GM11168 (cell line): ENCODE data around the gene DYNC1LI1.

Source experiments
- in situ Hi-C: fragments of 300-500 bp; cut with MboI; formaldehyde crosslinking; loops from one replicate; pipeline ENCODE4 v1.12.0; 2022; ENCODE audit warnings: low sequenced_read_pairs; ENCODE audit not compliant: unreplicated experiment

DYNC1LI1 gene

DNA sequence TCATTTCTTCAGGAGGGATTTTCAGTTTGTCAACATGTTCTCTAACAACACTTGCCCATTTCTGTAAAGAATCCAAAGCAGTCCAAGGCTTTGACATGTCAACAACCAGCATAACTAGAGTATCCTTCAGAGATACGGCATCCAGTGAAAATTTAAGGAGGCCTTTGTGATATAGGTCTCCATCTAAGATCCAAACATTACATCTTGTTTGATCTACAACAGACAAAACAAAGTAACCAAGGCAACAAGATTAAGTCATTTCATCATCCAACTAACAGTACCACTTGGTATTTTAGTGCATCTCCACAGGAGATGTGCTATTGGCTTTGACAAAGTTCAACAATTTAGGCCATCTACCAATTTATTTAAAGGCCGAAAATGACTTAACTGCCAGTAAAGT, 25.8 kb downstream of the DYNC1LI1 start:
- in situ Hi-C loops = no loop called here

DNA sequence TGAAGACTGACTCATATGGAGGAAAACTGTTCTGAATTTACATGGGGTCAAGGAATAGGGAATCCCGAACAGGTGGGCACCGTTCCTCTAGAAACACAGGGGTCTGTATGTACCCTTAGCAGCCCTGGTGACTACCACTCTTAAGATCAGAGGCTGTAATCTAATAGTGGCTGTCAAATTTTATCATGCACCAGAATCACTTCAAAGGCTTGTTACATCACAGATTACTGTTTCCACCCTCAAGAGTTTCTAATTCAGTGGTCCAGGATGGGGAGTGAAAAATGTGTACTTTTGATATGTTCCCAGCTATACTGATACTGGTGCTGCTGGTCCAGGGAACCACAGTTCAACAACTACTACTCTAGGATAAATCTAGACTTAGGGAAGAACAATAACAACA, 27.9 kb downstream of the DYNC1LI1 start:
- in situ Hi-C loops = no loop called here

DNA sequence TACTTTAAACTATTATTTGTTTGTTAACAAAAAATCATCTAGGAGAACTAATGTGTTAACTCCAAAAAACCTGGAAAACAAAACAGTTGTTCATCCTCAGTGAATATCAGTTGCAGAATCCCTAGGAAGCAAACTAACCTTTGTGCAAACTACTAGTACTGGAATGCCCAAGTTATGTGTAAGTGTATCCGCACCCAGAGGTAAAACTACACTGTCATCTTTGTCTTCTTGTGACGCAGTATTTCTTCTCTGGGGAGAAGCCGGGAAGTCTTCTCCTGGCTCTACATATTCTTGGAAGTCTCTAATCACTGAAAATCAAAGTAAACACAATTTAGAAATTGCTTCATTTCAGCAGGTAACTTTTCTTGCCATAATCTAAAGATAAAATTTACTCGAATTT, 29.8 kb downstream of the DYNC1LI1 start:
- in situ Hi-C loops = no loop called here

DNA sequence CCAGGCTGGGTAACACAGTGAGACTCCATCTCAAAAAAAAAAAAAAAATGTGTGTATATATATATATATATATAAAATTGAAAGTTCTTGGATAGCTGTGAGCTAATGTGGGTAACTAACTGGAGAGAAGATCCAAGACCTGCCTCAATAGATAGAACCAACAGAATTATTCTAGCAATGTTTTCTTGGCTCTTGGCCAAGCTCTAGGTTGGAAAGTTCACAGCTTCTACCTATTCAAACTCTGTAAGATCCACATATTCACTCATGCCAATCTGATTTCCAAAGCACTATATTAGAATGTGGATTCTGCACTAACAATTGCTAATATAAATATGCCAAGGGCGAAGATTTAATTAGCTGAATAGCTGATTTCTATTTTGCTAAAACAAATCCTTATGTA, 38.2 kb downstream of the DYNC1LI1 start:
- in situ Hi-C loops = no loop called here

DNA sequence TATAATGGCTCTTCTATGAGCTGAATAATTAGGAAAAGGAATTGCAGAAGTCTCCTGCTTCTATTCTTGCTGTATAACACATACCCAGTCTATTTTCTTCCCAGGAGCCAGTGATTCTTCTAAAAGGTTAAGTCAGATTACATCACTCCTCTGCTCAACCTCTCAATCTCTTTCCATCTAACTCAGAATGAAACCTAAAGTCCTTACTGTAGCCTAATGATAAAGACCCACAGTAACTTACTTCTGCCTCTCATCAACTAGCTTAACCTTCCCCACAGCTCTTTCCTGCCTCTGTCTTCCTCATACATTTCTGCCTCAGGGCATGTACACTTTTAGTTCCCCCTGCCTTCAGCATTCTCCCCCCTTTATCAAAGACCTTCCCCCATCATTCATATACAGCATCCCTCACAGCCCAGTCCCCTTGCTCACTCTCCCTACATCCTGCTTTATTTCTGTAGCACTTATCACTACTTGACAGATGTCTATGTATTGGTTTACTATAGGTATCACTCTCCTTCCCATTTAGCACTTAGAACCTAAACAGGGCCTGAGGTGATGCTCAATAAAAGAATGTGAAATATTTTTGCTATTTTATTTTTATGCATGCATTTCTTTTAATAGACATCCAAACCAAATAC, 39.5 kb downstream of the DYNC1LI1 start:
- in situ Hi-C loops = no loop called here

DNA sequence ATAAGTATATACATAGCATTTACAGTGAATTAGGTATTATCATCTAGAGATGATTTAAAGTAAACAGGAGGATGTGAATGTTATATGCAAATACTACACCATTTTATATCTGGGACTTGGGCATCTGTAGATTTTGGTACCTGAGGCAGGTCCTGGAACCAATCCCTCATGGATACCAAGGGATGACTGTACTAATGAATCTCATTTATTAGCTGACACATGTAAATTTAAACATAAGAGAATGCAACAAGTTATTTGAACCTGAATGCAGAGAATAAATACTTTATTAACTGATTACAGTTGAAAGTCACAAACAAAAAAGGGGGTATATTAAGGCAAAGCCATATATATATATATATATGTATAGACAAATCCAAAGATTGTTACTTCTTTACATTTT, 44.9 kb downstream of the DYNC1LI1 start:
- in situ Hi-C loops = no loop called here

DNA sequence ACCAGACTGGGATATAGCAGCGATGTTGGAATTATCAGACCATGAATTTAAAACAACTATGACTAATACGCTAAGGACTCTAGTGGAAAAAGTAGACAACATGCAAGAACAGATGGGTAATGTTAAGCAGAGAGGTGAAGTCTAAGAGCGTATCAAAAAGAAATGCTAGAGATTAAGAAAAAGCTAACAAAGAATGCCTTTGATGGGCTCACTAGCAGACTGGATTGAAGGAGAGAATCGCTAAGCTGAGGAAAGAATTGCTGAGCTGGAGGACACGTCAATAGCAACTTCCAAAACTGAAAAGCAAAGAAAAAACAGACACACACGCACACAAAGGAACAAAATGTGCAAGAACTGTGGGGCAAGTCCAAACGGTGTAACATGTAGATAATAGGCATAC, 48.0 kb downstream of the DYNC1LI1 start:
- in situ Hi-C loops = loop anchor here (25.0 kb wide), 1 partner anchor 365 kb away; no protein-coding TSS in a partner anchor

DNA sequence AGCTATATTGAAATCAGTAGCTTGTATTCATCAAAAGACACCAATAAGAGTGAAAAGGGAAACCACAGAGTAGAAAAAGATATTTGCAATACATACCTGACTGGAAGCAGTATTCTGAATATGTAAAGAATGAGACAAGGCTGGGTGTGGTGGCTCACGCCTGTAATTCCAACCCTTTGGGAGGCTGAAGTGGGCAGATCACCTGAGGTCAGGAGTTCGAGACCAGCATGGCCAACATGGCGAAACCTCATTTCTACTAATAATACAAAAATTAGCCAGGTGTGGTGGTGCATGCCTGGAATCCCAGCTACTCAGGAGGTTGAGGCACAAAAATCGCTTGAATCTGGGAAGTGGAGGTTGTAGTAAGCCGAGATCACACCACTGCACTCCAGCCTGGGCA, 51.7 kb downstream of the DYNC1LI1 start:
- in situ Hi-C loops = loop anchor here (25.0 kb wide), 1 partner anchor 368 kb away; no protein-coding TSS in a partner anchor

DNA sequence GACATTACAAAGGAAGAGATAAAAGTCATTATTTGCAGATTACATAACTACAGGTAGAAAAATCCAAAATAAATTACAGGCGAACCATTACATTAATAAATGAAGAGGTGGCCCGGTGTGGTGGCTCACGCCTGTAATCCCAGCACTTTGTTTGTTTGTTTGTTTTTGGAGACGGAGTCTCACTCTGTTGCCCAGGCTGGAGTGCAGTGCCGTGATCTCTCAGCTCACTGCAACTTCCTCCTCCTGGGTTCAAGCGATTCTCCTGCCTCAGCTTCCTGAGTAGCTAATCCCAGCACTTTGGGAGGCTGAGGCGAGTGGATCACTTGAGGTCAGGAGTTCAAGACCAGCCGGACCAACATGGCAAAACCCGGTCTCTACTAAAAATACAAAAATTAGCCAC, 53.9 kb downstream of the DYNC1LI1 start:
- in situ Hi-C loops = loop anchor here (25.0 kb wide), 1 partner anchor 371 kb away; no protein-coding TSS in a partner anchor

DNA sequence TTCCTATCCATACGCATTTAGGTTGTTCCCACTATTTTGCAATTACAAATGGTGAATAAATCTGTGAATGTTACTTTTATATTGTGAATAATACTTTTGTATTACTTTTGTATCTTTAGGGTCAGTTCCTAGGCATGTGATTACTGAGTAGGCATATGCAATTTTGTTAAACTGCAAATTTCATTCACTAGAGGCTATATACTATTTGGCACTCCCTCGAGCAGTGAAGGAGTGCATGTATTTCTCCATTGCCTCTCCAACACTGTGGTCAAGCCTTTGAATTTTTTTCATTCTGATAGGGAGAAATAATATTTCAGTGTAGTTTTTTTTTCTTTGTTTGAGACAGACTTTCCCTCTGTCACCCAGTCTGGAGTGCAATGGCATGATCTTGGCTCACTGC, 59.7 kb downstream of the DYNC1LI1 start:
- in situ Hi-C loops = loop anchor here (25.0 kb wide), 1 partner anchor 376 kb away; no protein-coding TSS in a partner anchor

DNA sequence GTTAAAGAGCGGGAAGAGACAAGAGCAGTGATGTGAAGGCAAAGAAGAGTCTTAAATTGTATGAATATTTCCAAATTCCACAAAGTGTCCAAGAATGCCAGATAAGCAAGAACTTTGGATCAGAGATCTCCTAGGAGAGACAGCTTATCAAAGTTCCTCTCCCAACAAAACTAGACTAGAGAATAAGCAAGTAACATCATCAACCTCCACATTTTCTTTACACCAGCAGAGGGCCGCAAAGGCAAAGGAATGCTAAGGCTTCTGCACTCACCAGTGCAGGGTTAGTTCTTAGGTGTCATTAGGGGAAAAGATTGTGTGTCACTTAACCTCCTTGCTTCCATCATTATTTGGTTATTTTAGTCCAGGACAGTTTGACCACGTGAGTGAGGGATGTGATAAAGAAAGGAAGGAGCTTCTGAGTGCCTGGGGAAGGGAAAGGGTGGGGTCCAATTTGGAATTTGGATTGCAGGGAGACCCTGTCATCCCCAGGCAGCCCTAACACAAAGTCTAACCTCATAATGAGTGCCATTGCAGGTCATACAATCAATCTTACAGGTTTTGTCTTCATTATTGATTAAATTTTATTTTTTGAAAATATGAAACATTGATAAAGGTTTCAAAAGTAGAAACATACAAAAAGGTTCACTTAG, 60.5 kb downstream of the DYNC1LI1 start:
- in situ Hi-C loops = loop anchor here (25.0 kb wide), 1 partner anchor 377 kb away; no protein-coding TSS in a partner anchor

DNA sequence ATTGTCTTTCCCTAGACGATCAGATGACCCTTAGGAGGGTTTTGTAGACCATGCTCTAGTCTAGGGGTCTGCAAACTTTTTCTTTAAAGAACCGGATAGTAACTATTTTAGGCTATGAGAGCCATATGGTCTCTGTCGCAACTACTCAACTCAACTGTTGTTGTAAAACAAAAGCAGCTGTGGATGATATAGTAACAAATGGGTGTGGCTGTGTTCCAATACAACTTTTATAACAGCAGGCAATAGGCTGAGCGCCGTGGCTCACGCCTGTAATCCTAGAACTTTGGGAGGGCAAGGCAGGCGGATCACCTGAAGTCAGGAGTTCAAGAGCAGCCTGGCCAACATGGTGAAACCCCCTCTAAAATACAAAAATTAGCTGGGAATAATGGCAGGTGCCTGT, 61.9 kb downstream of the DYNC1LI1 start:
- in situ Hi-C loops = loop anchor here (5.0 to 25.0 kb wide), 2 partner anchors 154 to 379 kb away; no protein-coding TSS in a partner anchor

DNA sequence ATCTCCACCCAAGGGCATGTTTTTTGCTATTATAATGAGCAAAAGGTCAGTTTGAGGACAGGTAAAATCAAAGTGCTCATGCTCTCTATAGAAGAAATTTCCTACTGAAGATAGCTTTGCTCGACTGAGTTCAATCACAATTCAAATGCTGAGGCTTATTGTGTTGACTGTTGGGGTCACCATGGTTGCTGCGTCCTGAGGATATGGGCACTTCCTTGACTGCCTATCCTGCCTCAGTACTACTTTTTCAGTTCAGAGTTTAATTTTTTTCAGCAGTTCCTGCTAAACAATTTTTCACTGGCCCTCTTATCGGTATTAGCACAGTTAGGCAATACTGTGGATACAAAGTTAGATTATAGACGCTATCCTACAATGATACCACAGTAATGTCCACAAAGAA, 64.2 kb downstream of the DYNC1LI1 start:
- in situ Hi-C loops = loop anchor here (5.0 to 25.0 kb wide), 2 partner anchors 156 to 381 kb away; no protein-coding TSS in a partner anchor

DNA sequence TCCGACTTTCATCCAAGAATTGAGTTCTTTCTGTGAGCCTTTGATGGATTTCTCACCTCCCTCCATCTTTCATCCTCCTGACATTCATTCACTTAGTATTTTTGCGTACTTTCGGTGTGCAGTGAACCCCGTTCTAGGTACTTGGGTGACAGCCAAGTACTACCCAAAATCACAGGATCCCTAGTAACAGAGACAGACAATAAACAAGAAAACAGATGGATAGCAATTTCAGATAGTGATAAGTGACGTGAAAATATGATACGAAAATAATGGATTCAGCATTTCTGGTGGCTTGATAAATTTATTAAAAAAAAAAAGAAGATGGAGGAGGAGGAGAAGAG, 67.7 kb downstream of the DYNC1LI1 start:
- in situ Hi-C loops = loop anchor here (25.0 kb wide), 1 partner anchor 384 kb away; no protein-coding TSS in a partner anchor

DNA sequence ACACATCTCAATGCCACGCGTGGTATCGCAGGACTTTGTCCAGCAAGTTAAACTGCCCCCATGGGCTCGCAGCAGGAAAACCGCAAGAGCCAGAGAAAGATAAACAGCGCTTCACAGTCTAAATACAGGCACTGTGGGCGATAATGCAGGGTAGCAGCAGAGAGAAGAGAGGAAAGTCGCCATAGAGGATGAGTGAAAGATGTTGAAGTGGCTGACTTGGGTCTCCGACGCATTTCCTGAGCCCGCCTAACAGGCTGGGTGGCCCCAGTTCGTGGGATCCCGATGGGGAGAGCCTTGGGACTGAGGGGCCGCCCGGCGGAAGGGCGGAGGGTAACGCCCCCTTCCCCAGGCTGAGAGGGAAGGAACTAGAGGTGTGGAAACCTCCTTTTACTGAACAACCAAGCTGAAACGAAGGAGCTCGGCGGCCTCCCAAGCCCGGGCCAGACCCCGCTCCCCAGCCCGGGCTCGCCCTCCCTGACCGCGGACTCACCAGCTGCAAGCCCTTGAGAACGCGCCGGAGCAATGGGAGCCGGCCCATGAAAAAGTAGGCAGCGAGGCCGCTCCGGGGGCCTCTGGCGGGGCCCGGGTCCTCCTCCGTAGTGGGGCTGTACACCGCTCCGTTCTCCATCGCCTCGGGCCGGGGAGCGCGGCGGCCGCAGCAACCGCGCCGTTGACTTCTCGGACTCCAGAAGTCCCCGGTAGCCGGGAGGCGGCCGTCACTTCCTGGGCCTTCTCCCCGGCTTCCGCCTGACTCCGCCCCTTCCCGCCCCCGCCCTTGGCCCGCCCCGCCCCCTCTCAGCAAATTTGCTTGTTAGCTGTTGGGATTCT, 68.3 kb downstream of the DYNC1LI1 start, which contains the start of gene CMTM6:
CMTM6 (minus strand) TSS at position 735 of the 828 bp plus-strand sequence; CDS start at position 628, 107 bp downstream.
- in situ Hi-C loops = loop anchor here (25.0 kb wide), 1 partner anchor 385 kb away; no protein-coding TSS in a partner anchor

DNA sequence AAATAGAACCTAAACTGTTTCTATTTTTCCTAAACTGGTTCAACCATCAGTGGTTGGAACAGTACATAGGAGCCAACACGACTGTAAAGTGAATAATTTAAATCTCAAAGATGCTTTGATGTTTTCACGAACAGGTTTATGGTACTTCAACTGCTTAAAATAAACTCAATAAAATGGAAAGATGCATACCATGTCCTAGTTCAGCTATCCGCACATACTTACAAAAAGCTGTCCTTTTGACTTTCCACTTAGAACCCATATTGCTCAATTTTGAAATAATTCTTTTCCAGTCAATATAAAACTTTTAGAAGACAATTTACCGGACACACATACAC, 68.9 kb downstream of the DYNC1LI1 start:
- in situ Hi-C loops = loop anchor here (25.0 kb wide), 1 partner anchor 386 kb away; no protein-coding TSS in a partner anchor

DNA sequence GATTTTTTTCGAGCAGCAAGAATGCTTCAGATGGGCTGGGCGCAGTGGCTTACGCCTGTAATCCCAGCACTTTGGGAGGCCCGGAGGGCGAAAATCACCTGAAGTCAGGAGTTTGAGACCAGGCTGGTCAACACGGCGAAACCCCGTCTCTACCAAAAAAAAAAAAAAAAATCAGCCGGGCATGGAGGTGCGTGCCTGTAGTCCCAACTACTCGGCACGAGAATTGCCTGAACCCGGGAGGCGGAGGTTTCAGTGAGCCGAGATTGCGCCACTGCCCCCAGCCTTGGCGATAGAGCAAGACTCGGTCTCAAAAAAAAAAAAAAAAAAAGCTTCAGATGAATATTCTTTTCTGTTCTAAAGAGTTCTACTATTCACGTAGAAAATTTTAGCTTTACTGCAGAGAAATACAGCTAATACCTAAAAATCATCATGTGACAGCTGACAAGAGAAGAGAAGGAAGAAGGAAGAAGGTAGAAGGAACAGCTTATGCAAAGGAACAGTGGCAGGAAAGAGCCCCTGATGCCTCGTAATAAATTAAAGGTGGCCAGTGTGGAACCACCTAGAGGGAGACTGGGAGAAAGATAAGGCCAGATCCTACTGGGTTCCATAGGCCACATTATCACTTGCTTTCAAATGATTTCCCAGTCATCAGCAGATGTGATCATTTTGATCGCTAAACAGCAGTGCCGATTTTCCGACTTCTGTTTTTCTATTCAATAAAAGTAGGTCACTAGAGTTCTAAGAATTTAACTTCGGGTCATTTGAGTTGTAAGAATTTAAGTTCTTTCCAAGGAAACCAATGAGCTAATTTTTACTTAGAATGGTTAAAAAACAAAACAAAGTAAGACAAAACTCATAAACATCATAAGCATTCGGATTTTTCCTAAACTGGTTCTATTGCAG, 69.5 kb downstream of the DYNC1LI1 start:
- in situ Hi-C loops = loop anchor here (25.0 kb wide), 1 partner anchor 386 kb away; no protein-coding TSS in a partner anchor

DNA sequence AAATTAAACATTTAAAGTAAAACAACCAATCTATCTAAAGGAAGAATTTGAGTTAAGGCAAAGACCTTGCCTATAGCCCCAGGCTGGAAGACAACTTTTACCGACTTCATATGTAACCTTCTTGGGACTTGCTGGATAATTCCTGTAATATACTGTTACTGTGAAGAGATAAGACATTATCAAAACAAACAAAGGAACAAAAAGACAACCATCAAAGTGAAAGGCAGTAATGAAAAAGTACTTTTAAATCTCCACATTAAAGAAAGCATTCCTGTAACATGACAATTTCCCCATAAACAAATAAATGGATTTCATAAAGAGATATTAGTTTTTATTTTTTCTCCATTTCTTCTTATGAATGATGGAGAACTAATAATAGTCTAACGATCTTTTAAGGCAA, 70.4 kb downstream of the DYNC1LI1 start:
- in situ Hi-C loops = loop anchor here (25.0 kb wide), 1 partner anchor 387 kb away; no protein-coding TSS in a partner anchor

DNA sequence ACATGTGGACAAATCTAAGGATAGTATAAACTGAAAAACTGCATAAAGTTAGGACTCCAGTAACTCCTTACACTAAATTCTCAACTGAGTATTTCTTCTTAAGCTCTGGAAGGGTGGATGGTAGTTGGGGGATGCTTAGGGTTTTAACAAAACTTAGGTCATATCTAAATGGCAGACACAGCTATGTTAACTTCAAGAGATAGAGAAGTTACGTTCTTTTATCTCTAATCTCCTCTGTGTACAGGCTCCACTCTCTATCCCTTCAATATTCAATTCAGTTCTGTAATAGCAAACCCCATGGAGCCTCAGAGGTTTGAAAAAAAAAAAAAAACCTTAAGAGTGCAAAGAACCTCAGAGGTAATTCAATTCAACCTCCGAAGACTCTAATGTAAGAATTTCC, 71.1 kb downstream of the DYNC1LI1 start:
- in situ Hi-C loops = no loop called here

DNA sequence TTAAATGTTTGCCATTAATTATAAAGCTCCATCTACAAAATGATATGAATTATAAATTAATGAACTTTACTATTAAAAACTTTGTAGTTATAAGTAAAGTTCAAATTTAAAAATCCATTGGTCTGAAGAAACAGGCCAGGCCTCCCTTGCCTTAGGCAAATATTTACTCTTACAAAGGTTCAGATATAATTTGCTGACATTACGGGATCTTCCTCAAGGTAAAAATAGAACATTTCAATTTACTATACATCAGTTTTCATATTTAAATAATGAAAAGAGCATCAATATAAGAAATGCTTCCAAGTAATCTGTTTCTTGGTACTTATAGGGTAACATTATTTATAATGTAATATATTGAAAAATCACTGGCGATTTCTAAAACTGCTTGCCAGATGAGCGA, 71.7 kb downstream of the DYNC1LI1 start:
- in situ Hi-C loops = no loop called here
